Left ventricle myocardium inferior (tissue), 1 donor: Measurements from ENCODE around the gene OSBPL3. TPM values are rescaled to one million over a fixed set of nuclear protein-coding genes. Genes with fewer than 3 reads are reported as not detected.

ENCODE experiments used
- DNase-seq: peaks from one replicate; pipeline ENCODE4 v3.0.0-alpha.2; 2020
- H3K27ac ChIP-seq: fragments of 200-600 bp; replicated peaks from 2 replicates; pipeline ENCODE4 v1.8.0; 2021
- H3K27me3 ChIP-seq: fragments of 200-600 bp; 2 replicates; pipeline ENCODE4 v1.8.0; 2021; ENCODE audit warnings: low read depth
- H3K36me3 ChIP-seq: fragments of 200-600 bp; 2 replicates; pipeline ENCODE4 v1.8.0; 2021
- H3K4me1 ChIP-seq: fragments of 200-600 bp; 2 replicates; pipeline ENCODE4 v1.8.0; 2021
- H3K4me3 ChIP-seq: fragments of 200-600 bp; 2 replicates; pipeline ENCODE4 v1.8.0; 2021; ENCODE audit warnings: mild to moderate bottlenecking, moderate library complexity
- H3K9me3 ChIP-seq: fragments of 200-600 bp; replicated peaks from 2 replicates; pipeline ENCODE4 v1.8.0; 2021
- CTCF ChIP-seq: fragments of 200-600 bp; IDR thresholded peaks from 2 replicates; pipeline ENCODE4 v1.8.0; 2021; ENCODE audit warnings: antibody characterized with exemption, mild to moderate bottlenecking, borderline replicate concordance
- intact Hi-C: fragments of 100-400 bp; cut with micrococcal nuclease; formaldehyde crosslinking; loops from one replicate; pipeline ENCODE4 v1.11.0; 2022
- total RNA-seq: library from RNA; stranded (reverse); fragmentation: NEBNext Ultra II Directional; extraction: Animal tissue kit (Norgen Biotek cat#: 25700); gene quantifications from one replicate; pipeline ENCODE4 v1.2.1, GENCODE V29; 2021
- donor health status: DM: no; HTN: yes; CAD: no; lungs with severe emphysema.

The OSBPL3 gene
- total RNA-seq, 1 donor from 2014 or later = 4.3 TPM

- no peak overlapping the region for H3K27ac ChIP-seq
- TF ChIP-seq CTCF = no peak
- no peak for DNase-seq
- peaks cover 7% of the 10 kb centered on the region for H3K4me1 ChIP-seq
- intact Hi-C loops = no loop called here
- no peak overlapping the region for H3K4me3 ChIP-seq
- no peaks in the 10 kb centered on the region for H3K27me3 ChIP-seq
- H3K9me3 ChIP-seq = no peaks in the 10 kb centered on the region
- no peaks in the 10 kb centered on the region for H3K36me3 ChIP-seq
Observed at GRCh38 chr7:24962418-24962962, 17.5 kb downstream of the OSBPL3 start.

GRCh38 chr7:24959735-24960485, 20.1 kb downstream of the OSBPL3 start:
- H3K4me1 ChIP-seq = peaks cover 7% of the 10 kb centered on the region
- H3K27me3 ChIP-seq = no peaks in the 10 kb centered on the region
- no peaks in the 10 kb centered on the region for H3K9me3 ChIP-seq
- H3K27ac ChIP-seq = no peak overlapping the region
- DNase-seq = no peak
- no peak for TF ChIP-seq CTCF
- intact Hi-C loops = no loop called here
- no peaks in the 10 kb centered on the region for H3K36me3 ChIP-seq
- no peak overlapping the region for H3K4me3 ChIP-seq

- Histone ChIP-seq H3K27me3 (no peaks in the 10 kb centered on the region), H3K36me3 (no peaks in the 10 kb centered on the region), H3K27ac (no peak overlapping the region), H3K9me3 (no peaks in the 10 kb centered on the region), H3K4me1 (peaks cover 2% of the 10 kb centered on the region), H3K4me3 (no peak overlapping the region)
- intact Hi-C loops = no loop called here
- TF ChIP-seq CTCF = no peak
- DNase-seq = no peak
Observed at GRCh38 chr7:24958399-24958798, 21.6 kb downstream of the OSBPL3 start.

GRCh38 chr7:24956021-24956420, 24.0 kb downstream of the OSBPL3 start:
- no peak for TF ChIP-seq CTCF
- intact Hi-C loops = no loop called here
- Histone ChIP-seq H3K4me3 (no peak overlapping the region), H3K36me3 (no peaks in the 10 kb centered on the region), H3K27me3 (no peaks in the 10 kb centered on the region), H3K27ac (no peak overlapping the region), H3K9me3 (no peaks in the 10 kb centered on the region), H3K4me1 (no peaks in the 10 kb centered on the region)
- DNase-seq = no peak

GRCh38 chr7:24955313-24955712, 24.7 kb downstream of the OSBPL3 start:
- H3K4me1 ChIP-seq = no peaks in the 10 kb centered on the region
- no peak overlapping the region for H3K4me3 ChIP-seq
- no peaks in the 10 kb centered on the region for H3K27me3 ChIP-seq
- no peak for TF ChIP-seq CTCF
- no peaks in the 10 kb centered on the region for H3K9me3 ChIP-seq
- H3K27ac ChIP-seq = no peak overlapping the region
- H3K36me3 ChIP-seq = no peaks in the 10 kb centered on the region
- intact Hi-C loops = no loop called here
- DNase-seq = no peak
